PC-3 (cell line): ENCODE data around the gene PEX5L.

Source experiments
- EZH2 ChIP-seq: fragments of 300-600 bp; sonication (generic); IDR thresholded peaks from one replicate; pipeline ENCODE4 v1.6.1; 2017; ENCODE audit warnings: antibody characterized with exemption, mild to moderate bottlenecking, low read length; ENCODE audit not compliant: unreplicated experiment
- TF ChIP-seq, protein P1 (sequence below): fragments of 300-600 bp; sonication (generic); conservative IDR thresholded peaks from 2 replicates; pipeline ENCODE4 v1.5.1; 2017; ENCODE audit warnings: antibody characterized with exemption, low read depth, mild to moderate bottlenecking, low read length

DNA sequence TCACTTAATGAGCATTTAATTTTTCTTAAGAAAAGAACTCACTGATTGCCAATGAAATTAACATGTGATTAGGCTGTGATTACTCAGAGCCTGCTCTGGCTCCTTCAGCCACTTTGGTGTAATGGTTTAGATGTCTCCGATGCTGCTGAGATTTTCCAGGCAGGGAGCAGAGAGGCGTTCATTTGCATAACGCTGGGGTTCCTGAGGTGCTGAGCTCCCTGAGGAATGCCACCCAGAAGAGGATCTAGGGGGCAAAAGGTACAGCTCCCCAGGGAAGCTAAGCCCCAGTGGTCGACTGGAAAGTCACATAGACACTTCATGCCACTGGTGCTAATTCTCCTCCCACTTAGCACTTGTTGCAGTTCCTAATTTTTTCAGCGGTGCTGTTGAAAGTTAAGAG is 264.4 kb downstream of the PEX5L start:
- TF ChIP-seq EZH2: no peak
- TF ChIP-seq, protein P1, sequence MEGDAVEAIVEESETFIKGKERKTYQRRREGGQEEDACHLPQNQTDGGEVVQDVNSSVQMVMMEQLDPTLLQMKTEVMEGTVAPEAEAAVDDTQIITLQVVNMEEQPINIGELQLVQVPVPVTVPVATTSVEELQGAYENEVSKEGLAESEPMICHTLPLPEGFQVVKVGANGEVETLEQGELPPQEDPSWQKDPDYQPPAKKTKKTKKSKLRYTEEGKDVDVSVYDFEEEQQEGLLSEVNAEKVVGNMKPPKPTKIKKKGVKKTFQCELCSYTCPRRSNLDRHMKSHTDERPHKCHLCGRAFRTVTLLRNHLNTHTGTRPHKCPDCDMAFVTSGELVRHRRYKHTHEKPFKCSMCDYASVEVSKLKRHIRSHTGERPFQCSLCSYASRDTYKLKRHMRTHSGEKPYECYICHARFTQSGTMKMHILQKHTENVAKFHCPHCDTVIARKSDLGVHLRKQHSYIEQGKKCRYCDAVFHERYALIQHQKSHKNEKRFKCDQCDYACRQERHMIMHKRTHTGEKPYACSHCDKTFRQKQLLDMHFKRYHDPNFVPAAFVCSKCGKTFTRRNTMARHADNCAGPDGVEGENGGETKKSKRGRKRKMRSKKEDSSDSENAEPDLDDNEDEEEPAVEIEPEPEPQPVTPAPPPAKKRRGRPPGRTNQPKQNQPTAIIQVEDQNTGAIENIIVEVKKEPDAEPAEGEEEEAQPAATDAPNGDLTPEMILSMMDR: no peak
